IMR-90 (cell line): ENCODE results near the gene NGFR.

Experiments
- CHD1 ChIP-seq: IDR thresholded peaks from 2 replicates; pipeline ENCODE4 v1.6.1; 2012; ENCODE audit warnings: low read depth, low read length, improper control_type of control experiment
- FOS ChIP-seq: fragments of 150-350 bp; IDR thresholded peaks from 2 replicates; pipeline ENCODE4 v1.6.1; 2016; ENCODE audit warnings: low read depth, low read length
- MAFK ChIP-seq: IDR thresholded peaks from 2 replicates; pipeline ENCODE4 v1.6.1; 2012; ENCODE audit warnings: low read depth, low read length, improper control_type of control experiment
- MAZ ChIP-seq: IDR thresholded peaks from 2 replicates; pipeline ENCODE4 v1.6.1; 2012; ENCODE audit warnings: low read depth, mild to moderate bottlenecking, low read length, improper control_type of control experiment, moderate library complexity, borderline replicate concordance
- POLR2A ChIP-seq: IDR thresholded peaks from 2 replicates; pipeline ENCODE4 v1.6.1; 2012; ENCODE audit warnings: mild to moderate bottlenecking, low read depth, low read length
- RAD21 ChIP-seq: IDR thresholded peaks from 2 replicates; pipeline ENCODE4 v1.6.1; 2012; ENCODE audit warnings: low read length, improper control_type of control experiment
- RCOR1 ChIP-seq: IDR thresholded peaks from 2 replicates; pipeline ENCODE4 v1.6.1; 2012; ENCODE audit warnings: mild to moderate bottlenecking, low read length, improper control_type of control experiment; ENCODE audit not compliant: insufficient replicate concordance
- RFX5 ChIP-seq: IDR thresholded peaks from 2 replicates; pipeline ENCODE4 v1.8.0; 2012; ENCODE audit warnings: low read depth, mild to moderate bottlenecking, low read length, moderate library complexity
- SMC3 ChIP-seq: fragments of 150-350 bp; IDR thresholded peaks from 2 replicates; pipeline ENCODE4 v1.6.1; 2016; ENCODE audit warnings: low read depth, mild to moderate bottlenecking, antibody characterized with exemption, low read length, moderate library complexity
- TF ChIP-seq, protein P1 (sequence below): conservative IDR thresholded peaks from 2 replicates; pipeline ENCODE4 v1.5.1; 2012; ENCODE audit warnings: mild to moderate bottlenecking, low read depth, low read length, improper control_type of control experiment
- TF ChIP-seq, protein P2 (sequence below): fragments of 150-350 bp; IDR thresholded peaks from 2 replicates; pipeline ENCODE4 v1.6.1; 2017; ENCODE audit warnings: mild to moderate bottlenecking, antibody characterized with exemption, low read length, low read depth
- TF ChIP-seq, protein P3 (sequence below): fragments of 150-350 bp; IDR thresholded peaks from 2 replicates; pipeline ENCODE4 v1.6.1; 2016; ENCODE audit warnings: low read depth, mild to moderate bottlenecking, low read length, moderate library complexity, borderline replicate concordance

DNA sequence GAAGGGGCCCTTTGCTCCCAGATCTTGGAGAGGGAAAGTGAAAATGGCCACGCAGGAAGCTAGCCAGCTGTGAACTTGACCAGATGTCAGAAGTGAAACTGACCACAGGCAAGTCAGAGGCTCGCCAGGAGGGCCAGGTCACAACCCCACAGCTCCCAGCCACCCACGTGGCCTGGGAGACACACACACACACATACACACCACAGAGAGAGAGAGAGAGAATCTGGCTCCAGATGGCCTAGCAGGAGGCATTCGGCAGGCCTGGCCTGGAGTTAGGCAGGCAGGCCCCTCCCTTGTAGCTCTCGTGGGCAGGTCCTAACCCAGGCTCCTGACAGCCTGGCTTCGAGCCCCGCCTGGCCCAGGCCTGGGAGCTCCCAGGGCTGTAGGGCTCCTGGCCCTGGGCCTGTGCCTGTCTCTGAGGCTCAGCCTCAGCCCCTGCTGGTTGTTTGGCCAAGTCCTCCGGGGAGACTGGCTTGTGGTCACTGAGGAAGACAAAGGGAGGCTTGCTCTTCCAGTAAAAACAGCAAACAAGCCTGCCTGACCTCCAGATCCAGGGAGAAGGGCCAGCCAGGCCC, 20.2 kb downstream of the NGFR start:
- TF ChIP-seq POLR2A (no peak), FOS (0 out of 2 replicates have a peak, but pooled peaks have one; percentile 20), CHD1 (no peak), RCOR1 (peak; percentile 99), RFX5 (no peak), MAZ (peak; percentile 61; the same call in 1 of the 2 replicates), RAD21 (no peak), SMC3 (no peak), MAFK (no peak)
- TF ChIP-seq, protein P1, sequence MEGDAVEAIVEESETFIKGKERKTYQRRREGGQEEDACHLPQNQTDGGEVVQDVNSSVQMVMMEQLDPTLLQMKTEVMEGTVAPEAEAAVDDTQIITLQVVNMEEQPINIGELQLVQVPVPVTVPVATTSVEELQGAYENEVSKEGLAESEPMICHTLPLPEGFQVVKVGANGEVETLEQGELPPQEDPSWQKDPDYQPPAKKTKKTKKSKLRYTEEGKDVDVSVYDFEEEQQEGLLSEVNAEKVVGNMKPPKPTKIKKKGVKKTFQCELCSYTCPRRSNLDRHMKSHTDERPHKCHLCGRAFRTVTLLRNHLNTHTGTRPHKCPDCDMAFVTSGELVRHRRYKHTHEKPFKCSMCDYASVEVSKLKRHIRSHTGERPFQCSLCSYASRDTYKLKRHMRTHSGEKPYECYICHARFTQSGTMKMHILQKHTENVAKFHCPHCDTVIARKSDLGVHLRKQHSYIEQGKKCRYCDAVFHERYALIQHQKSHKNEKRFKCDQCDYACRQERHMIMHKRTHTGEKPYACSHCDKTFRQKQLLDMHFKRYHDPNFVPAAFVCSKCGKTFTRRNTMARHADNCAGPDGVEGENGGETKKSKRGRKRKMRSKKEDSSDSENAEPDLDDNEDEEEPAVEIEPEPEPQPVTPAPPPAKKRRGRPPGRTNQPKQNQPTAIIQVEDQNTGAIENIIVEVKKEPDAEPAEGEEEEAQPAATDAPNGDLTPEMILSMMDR = 0 out of 2 replicates have a peak, but pooled peaks have one; percentile 19
- TF ChIP-seq, protein P2, sequence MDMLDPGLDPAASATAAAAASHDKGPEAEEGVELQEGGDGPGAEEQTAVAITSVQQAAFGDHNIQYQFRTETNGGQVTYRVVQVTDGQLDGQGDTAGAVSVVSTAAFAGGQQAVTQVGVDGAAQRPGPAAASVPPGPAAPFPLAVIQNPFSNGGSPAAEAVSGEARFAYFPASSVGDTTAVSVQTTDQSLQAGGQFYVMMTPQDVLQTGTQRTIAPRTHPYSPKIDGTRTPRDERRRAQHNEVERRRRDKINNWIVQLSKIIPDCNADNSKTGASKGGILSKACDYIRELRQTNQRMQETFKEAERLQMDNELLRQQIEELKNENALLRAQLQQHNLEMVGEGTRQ = peak; percentile 85
- TF ChIP-seq, protein P3, sequence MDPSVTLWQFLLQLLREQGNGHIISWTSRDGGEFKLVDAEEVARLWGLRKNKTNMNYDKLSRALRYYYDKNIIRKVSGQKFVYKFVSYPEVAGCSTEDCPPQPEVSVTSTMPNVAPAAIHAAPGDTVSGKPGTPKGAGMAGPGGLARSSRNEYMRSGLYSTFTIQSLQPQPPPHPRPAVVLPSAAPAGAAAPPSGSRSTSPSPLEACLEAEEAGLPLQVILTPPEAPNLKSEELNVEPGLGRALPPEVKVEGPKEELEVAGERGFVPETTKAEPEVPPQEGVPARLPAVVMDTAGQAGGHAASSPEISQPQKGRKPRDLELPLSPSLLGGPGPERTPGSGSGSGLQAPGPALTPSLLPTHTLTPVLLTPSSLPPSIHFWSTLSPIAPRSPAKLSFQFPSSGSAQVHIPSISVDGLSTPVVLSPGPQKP = no peak
